Lung (tissue), 12 donors: ENCODE results near the gene TLR9. TPM values are rescaled to one million over a fixed set of nuclear protein-coding genes. Genes with fewer than 3 reads are reported as not detected.

Source experiments
- ATAC-seq: fragments of 200-7000 bp; cut with Tn5 transposase; one replicate; pipeline ENCODE4 v1.9.1; 2020; ENCODE audit warnings: moderate number of reproducible peaks; ENCODE audit not compliant: insufficient read depth, low FRiP score
- DNase-seq, 3 donors: peaks; one replicate each; pipeline ENCODE4 v3.0.0-alpha.2; 2013 to 2017
- H3K27ac ChIP-seq, 2 donors: one replicate each; pipeline ENCODE4 v1.5.1; 2013; ENCODE audit warnings: mild to moderate bottlenecking in 2 of 2, moderate library complexity in 2 of 2, control low read depth in 1 of 2, inconsistent platforms in 1 of 2, low read depth in 1 of 2, low read length in 1 of 2
- H3K27me3 ChIP-seq, 3 donors: one replicate each; pipeline ENCODE4 v1.5.1; 2013; ENCODE audit warnings: low read length in 2 of 3; ENCODE audit not compliant: control insufficient read depth in 3 of 3, insufficient read depth in 3 of 3
- H3K36me3 ChIP-seq, 4 donors: one replicate each; pipeline ENCODE4 v1.5.1; 2013; ENCODE audit warnings: low read length in 4 of 4, mild to moderate bottlenecking in 1 of 4, moderate library complexity in 1 of 4; ENCODE audit not compliant: control insufficient read depth in 4 of 4, insufficient read depth in 4 of 4
- H3K4me1 ChIP-seq, 5 donors: one replicate each; pipeline ENCODE4 v1.5.1; 2013; ENCODE audit warnings: low read length in 5 of 5, mild to moderate bottlenecking in 2 of 5, moderate library complexity in 1 of 5; ENCODE audit not compliant: control insufficient read depth in 5 of 5, insufficient read depth in 5 of 5
- H3K4me3 ChIP-seq: one replicate; pipeline ENCODE4 v1.5.1; 2013; ENCODE audit warnings: mild to moderate bottlenecking, control low read depth, moderate library complexity
- H3K9ac ChIP-seq, 2 donors: one replicate each; pipeline ENCODE4 v1.5.1; 2013; ENCODE audit warnings: low read length in 2 of 2, control low read depth in 1 of 2; ENCODE audit not compliant: insufficient read depth in 1 of 2
- H3K9me3 ChIP-seq, 4 donors: one replicate each; pipeline ENCODE4 v1.5.1; 2013; ENCODE audit warnings: low read length in 3 of 4, mild to moderate bottlenecking in 1 of 4, moderate library complexity in 1 of 4; ENCODE audit not compliant: control insufficient read depth in 4 of 4, insufficient read depth in 3 of 4
- WGBS, 2 donors: extraction: QIAGEN DNeasy Blood & Tissue Kit; methylation state at CpG; one replicate each; pipeline ENCODE4 v1.1.7; 2013; 5-methylcytosine and 5-hydroxymethylcytosine counted together
- polyA plus RNA-seq, 2 donors: library from polyadenylated mRNA; stranded (reverse); fragments of 200-250 nt; gene quantifications; one replicate each; pipeline ENCODE4 v1.2.1, GENCODE V29; 2013
- total RNA-seq, 2 donors: library from RNA; depleted of rRNA in 1 of 2; stranded (reverse); fragments of >200 nt in 1 of 2; gene quantifications; one replicate each; pipeline ENCODE4 v1.2.1, GENCODE V29; 2014 to 2021
- TF ChIP-seq, protein P1 (sequence below): IDR thresholded peaks from 2 replicates; pipeline ENCODE4 v1.5.1; 2012; ENCODE audit warnings: mild to moderate bottlenecking; ENCODE audit errors: control extremely low read depth, extremely low read depth
- donor health status: control.
- donor health status: control.
- donor health status: Bipolar disorder and iron deficiency.
- donor health status: healthy.
- donor health status: DM: yes; HTN: yes; CAD: no.

Gene TLR9
- total and polyA plus RNA-seq, 4 donors = 0.20 to 1.1 (median 0.37) TPM

DNA sequence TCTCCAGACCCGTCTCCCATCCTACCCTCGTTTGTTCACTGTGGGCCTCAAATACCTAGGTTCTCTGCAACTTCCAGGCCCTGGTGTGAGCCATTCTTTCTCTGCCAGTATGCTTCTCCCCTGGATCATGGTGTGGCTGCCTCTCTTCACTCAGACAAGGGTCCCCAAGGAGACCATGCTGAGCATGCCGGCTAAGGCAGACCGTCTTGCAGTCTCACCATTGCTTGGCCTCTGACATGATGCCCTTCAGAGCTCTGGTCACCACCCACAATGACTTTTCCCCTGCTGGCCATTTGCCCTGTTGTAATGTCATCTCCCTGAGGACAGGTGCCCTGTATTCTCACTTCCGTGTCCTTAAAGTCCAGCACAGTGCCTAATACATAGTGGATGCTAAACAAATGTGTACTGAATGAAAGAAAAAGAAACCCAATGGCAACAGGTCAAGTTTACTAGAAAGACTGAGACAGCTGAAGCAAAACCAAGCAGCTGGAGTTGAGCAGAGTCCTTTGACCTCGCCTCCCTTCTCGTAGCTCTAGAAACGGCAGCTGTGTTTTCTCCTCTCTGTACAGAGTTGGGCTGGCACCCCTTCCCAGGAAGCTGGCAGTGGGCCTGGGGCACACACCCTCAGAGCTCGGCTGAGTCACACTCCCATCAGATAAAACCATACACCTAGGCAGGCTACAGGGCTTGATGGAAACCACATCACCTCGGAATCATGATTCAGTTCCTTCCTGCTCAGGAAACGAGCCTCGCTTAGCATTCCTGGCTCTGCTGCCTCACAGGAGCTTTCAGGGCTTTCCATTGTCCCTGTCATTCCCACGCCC is 8.6 kb downstream of the TLR9 start:
- Histone ChIP-seq H3K27ac (peak overlapping the region; percentile 83 to 92), H3K36me3 (peaks cover 10 to 30% (median 28%) of the 10 kb centered on the region in 4 donors), H3K4me1 (peaks cover 6 to 37% (median 23%) of the 10 kb centered on the region in 5 donors), H3K4me3 (no peak overlapping the region), H3K27me3 (no peaks in the 10 kb centered on the region), H3K9me3 (no peaks in the 10 kb centered on the region), H3K9ac (peak overlapping the region in 1 of 2 donors; percentile 26)
- ATAC-seq (peak; percentile 70), DNase-seq (peak; percentile 41 to 66 (median 57))
- WGBS, 2 donors = 32 to 34% methylated on average over 13 of the region's 13 CpGs
- TF ChIP-seq, protein P1, sequence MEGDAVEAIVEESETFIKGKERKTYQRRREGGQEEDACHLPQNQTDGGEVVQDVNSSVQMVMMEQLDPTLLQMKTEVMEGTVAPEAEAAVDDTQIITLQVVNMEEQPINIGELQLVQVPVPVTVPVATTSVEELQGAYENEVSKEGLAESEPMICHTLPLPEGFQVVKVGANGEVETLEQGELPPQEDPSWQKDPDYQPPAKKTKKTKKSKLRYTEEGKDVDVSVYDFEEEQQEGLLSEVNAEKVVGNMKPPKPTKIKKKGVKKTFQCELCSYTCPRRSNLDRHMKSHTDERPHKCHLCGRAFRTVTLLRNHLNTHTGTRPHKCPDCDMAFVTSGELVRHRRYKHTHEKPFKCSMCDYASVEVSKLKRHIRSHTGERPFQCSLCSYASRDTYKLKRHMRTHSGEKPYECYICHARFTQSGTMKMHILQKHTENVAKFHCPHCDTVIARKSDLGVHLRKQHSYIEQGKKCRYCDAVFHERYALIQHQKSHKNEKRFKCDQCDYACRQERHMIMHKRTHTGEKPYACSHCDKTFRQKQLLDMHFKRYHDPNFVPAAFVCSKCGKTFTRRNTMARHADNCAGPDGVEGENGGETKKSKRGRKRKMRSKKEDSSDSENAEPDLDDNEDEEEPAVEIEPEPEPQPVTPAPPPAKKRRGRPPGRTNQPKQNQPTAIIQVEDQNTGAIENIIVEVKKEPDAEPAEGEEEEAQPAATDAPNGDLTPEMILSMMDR = no peak

DNA sequence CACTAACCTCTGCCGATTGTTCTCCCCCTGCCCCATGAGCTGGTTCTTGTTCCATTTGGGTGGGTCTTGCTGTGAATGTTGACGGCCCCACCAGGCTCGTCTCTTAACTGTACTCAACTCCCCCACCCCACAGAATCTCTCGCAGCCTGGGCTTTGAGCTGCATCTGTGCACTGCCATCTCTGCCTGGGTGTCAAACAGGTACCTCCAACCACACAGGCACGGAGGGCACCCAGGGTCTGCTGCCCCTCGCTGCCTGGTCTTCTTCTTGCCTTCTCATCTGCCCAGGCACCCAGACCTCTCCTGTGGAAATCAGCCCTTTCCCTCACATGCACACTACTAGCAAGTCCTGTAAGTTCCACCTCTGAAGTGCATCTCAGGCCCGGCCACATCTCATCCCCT is 10.1 kb downstream of the TLR9 start:
- 86 to 97% methylated on average over 7 of the region's 7 CpGs for WGBS, 2 donors
- H3K4me1 ChIP-seq = peaks cover 6 to 31% (median 24%) of the 10 kb centered on the region in 5 donors

DNA sequence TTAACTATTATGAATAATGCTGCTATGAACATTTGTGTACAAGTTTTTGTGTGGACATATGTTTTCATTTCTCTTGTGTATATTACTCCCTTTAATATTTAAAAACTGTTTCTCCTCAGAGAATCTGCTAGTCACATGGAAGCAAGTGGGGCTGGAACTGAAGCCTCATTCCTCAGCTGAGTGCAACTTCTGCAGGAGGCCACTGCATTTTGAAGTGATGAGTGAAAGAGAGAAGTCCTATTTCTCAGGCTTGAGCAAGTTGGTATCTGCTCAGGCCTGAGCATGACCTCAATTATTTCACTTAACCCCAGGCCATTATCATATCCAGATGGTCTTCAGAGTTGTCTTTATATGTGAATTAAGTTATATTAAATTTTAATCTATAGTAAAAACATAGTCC is 11.5 kb downstream of the TLR9 start:
- no peak for ATAC-seq
- H3K27ac ChIP-seq = no peak overlapping the region
- no peaks in the 10 kb centered on the region for H3K27me3 ChIP-seq
- H3K9me3 ChIP-seq = no peaks in the 10 kb centered on the region
- no peak for DNase-seq
- H3K4me1 ChIP-seq = peaks cover 6 to 21% (median 17%) of the 10 kb centered on the region in 5 donors
- H3K9ac ChIP-seq = no peak overlapping the region
- TF ChIP-seq, protein P1 = no peak
- peaks cover 22 to 54% (median 47%) of the 10 kb centered on the region in 4 donors for H3K36me3 ChIP-seq
- H3K4me3 ChIP-seq = no peak overlapping the region

More for the DNA sequence above, 10.1 kb downstream of the TLR9 start:
- Histone ChIP-seq H3K27ac (peak overlapping the region in 1 of 2 donors; percentile 43), H3K36me3 (peaks cover 20 to 43% (median 38%) of the 10 kb centered on the region in 4 donors), H3K27me3 (no peaks in the 10 kb centered on the region), H3K9me3 (no peaks in the 10 kb centered on the region), H3K9ac (no peak overlapping the region), H3K4me3 (no peak overlapping the region)
- DNase-seq = no peak
- TF ChIP-seq, protein P1 = no peak
- ATAC-seq = no peak
